COLO668 (cell line): ENCODE data around the gene ATP8A2.

Source experiments
- DNase-seq: peaks from one replicate; lab custom pipeline; 2025; ENCODE audit not compliant: unreplicated experiment; lab: John Stamatoyannopoulos, UW

Gene ATP8A2

DNA sequence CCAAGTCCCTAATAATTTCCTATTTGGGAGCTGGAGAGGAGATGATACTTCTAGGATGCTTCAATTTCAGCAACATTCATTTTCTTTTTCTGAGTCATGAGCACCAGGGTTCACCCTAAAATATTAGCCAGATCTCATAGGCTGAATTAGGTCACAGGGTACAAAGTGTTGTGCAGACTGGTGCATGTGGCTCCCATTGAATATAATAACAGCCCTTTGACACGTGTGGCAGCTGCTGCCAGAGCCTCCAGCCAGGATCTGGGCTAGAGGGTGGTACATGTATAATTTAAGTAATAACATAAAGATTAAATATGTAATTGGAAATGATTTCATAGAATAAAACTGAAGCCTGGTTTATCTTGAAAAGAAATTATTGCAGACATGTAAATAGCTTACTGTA is 244.9 kb downstream of the ATP8A2 start:
- DNase-seq: no peak

- no peak for DNase-seq
Measured at GRCh38 chr13:25619897-25620296, 248.1 kb downstream of the ATP8A2 start.

GRCh38 chr13:25625414-25625813 is 253.6 kb downstream of the ATP8A2 start:
- no peak for DNase-seq

DNA sequence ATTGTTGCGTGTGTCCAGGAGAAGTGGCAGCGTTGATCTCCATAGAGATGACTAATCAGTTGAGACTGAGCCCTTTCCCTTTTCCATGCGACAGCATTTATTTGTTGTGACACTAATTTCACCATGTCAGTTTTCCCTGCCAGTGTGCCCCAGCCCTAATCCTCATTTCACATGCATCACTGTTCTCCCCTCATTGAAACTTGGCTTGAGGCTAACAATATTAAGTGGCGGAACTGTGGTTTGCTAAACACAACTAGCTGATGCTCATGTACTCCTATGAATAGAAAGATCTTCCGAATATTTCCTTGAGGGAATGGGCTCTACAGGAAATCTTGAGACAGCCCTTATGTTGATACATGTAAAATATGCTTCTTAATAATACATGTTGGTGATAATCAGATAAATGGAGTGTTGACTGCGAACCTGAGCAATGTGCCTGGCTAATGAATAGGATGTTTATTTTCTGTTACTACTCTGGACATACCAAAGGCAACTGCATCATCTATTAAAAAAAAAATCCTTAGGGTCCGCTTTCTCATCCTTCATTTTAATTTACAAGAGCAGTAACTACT is 258.6 kb downstream of the ATP8A2 start:
- DNase-seq: no peak

- DNase-seq: no peak
Measured at GRCh38 chr13:25632166-25632888, 260.6 kb downstream of the ATP8A2 start.

DNA sequence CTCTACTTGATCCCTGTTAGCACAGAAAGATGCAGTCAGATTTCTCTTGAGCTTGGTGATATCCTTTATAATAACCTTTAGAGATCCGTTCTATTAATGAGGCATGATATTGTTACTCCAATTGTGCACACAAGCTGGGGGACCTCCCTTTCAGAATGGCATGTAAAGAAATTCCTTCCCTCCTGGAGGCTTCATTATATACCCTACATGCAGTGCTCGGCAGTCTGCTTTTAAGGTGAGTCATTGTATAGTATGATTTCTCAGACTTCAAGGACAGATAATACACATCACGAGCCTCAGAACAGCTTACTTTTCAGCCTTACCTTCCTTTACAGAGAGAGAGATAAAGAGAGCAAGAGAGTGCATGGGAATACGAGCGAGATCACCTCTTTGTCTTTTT is 261.3 kb downstream of the ATP8A2 start:
- DNase-seq: no peak

- DNase-seq: no peak
Measured at GRCh38 chr13:25645681-25646080, 273.9 kb downstream of the ATP8A2 start.

DNA sequence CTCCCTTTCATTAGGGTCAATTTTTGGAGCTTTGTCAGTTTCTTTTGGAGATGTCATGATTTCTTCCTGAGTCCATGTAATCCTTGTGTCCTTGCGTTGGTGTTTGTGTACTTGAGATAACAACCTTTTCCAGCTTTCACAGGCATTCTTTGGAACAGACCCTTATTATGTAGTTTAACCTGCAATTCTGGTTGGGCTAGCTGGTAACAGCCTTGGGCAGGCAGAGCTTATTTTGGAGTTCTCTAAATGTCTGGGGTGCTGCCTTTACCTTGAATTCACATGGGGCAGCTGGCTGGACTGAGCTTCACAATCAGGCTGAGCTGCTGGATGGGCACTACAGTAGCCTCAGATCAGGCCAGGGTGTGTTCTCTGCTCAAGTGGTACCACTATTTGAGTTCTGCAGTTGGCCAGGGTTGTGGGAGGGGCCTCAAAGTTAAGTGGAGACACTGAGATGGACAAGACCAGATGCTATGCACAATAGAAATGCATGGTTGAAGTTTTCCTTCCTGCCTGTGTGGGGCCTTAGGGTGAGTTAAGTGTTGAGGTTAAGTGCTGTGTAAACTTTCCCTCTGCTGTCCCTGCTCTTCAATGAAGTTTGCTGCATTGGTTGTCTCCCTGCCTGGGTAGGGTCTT is 277.3 kb downstream of the ATP8A2 start:
- no peak for DNase-seq

GRCh38 chr13:25652764-25653163 is 281.0 kb downstream of the ATP8A2 start:
- no peak for DNase-seq

DNA sequence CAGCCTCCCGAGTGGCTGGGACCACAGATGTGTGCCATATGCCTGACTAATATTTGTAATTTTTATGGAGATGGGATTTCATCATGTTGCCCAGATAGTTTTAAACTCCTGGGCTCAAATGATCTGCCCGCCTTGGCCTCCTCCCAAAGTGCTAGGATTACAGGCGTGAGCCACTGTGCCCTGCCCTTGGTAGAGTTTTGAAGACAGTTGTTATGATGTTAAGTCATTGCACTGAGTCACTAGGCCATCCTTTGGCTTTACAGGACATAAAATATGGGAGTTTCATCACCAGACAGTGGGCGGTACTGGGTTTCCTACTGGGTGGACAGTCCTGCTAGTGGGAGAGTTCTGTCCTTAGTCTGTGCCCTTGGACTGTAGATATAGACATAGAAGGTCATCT is 282.5 kb downstream of the ATP8A2 start:
- DNase-seq: no peak

GRCh38 chr13:25657157-25657556 is 285.4 kb downstream of the ATP8A2 start:
- DNase-seq: no peak

DNA sequence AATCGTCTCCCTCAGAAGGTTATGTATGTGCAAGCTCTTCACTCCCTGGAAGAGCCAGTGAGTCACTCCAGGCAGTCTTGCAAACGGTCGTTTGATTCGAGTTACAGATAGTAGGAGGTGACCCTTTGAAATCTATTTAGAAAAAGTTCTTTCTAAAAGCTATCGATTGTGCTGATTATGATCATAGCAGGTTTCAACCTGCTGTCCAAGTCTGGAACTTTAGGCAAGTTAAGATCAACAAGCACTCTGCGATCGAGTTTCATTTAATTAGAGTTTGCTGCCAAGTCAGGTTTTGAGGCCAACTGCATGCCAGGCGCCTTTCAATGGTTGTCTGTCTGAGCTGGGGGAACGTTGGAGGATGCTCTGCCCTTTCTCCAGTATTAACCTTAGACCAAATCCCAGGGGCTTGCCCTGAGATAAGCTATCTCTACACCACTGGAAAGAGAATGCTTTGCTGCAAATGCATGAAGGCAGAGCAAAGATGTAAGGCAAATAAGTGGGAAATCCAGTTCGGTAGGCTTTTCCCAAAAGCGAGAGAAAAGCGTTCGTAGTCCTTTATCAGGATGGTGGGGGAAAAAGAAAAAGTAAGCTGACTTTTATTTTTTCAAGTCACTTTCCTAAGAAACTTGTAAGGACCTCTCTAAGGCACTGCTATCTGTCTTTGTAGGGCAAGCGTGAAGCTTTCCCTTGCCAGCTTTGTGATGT is 287.5 kb downstream of the ATP8A2 start:
- no peak for DNase-seq

DNA sequence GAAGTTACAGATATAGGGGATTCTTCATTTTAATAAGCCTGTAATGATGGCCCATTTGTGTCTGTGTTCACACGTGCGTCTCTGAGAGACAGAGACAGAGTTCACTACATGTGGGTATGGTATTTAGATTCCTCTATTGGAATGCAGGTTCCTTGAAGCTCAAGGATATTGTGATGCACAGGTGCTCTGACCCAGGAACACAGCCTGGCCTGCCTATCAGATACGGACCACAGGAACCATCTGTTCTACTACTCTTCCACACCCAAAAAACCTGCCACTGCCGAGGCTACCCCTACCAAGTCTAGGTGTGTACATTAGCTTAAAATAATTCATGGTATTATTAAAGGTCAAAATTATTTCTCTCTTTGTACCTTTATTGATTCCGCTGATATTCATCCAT is 289.2 kb downstream of the ATP8A2 start:
- no peak for DNase-seq

DNA sequence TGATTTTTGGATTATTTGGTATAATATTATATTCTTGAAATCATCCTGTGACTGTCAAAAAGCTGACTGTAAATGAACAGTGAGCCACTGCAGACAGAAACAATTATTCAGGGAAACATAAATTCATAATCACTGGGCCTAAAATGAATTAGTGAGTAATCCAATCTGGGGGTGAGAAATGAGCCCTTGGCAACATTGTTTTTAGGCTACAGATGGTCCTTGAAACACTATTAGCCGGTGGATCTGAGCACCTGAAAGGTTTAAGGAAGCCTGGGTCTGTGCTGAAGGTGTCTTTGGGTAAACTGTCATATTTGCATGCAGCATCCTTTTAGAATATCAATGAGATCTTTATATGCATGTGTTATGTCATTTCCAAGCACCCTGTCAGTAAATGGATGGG is 290.7 kb downstream of the ATP8A2 start:
- no peak for DNase-seq

DNA sequence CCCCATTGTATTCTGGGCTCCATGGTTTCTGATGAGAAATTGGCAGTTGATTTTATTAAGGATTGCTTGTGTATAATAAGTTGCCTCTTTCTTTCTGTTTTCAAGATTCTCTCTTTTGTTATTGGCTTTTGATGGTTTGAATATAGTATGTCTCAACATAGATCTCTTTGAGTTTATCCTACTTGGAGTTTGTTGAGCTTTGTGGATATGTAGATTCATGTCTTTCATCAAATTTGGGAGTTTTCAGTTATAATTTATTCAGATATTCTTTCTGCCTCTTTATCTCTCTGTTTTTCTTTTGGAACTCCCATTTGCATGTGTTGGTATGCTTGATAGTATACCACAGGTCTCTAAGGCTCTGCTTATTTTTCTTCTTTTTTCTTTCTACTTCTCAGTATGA is 296.6 kb downstream of the ATP8A2 start:
- no peak for DNase-seq

DNA sequence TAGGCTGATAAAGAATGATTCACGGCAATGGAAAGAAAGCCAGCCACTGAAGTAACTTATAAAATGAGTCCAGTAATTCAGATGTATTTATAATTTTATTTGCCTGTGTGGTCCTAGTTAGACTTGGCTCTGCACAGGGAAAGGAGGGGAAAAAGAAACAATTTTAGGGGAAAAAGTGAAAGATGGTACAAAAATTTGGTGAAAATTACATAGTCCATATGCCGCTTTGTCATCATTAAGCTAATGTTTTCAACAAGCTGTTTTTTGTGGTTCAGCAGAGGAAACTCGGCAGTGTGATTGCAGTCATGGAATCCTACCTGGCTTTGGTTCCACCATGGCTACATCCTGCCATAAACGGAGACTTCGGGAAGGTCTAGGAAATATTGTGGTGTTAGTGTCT is 301.9 kb downstream of the ATP8A2 start:
- DNase-seq: no peak

- no peak for DNase-seq
Measured at GRCh38 chr13:25674371-25674770, 302.6 kb downstream of the ATP8A2 start.

GRCh38 chr13:25675060-25675459 is 303.3 kb downstream of the ATP8A2 start:
- DNase-seq: no peak

- no peak for DNase-seq
Measured at GRCh38 chr13:25677956-25678355, 306.2 kb downstream of the ATP8A2 start.

GRCh38 chr13:25678398-25678797 is 306.6 kb downstream of the ATP8A2 start:
- DNase-seq: peak; percentile 46

GRCh38 chr13:25679159-25679558 is 307.4 kb downstream of the ATP8A2 start:
- no peak for DNase-seq

DNA sequence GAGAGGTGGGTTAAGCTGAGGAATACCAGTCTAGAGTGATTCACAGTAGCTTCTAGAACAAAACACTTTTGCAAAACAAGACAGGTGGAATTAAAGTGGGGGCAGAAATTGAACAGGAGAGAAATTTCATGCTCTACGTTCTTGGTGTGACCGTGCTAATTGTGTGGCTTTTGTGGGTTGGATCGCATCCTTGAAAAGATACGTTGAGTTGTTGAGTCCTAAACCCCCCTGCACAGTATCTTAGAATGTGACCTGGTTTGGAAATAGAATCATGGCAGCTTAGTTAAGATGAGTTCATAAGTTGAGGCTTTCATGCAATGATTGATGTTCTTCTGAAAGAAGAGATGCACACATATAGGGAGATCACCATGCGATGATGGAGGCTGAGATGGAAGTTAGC is 308.2 kb downstream of the ATP8A2 start:
- no peak for DNase-seq
